Hematopoietic multipotent progenitor cell treated with erythropoietin and hydrocortisone succinate and interleukin-3 and kit ligand, for 8 days (in vitro differentiated cells): ENCODE results near the gene VEZF1.

ENCODE experiments used
- DNase-seq: peaks from one replicate; pipeline ENCODE4 v3.0.0-alpha.2; 2015

The VEZF1 gene

GRCh38 chr17:57947369-57947768 lies 40.7 kb downstream of the VEZF1 start:
- DNase-seq: no peak

GRCh38 chr17:57946798-57947358 lies 41.2 kb downstream of the VEZF1 start:
- peak; percentile 39 for DNase-seq

- no peak for DNase-seq
Measured at GRCh38 chr17:57945996-57946797, 41.9 kb downstream of the VEZF1 start.

- DNase-seq: no peak
Measured at GRCh38 chr17:57944908-57945307, 43.1 kb downstream of the VEZF1 start.

- no peak for DNase-seq
Measured at GRCh38 chr17:57943645-57944044, 44.4 kb downstream of the VEZF1 start.

GRCh38 chr17:57943140-57943539 lies 44.9 kb downstream of the VEZF1 start:
- no peak for DNase-seq

- DNase-seq: no peak
Measured at GRCh38 chr17:57941384-57942370, 46.4 kb downstream of the VEZF1 start.

- no peak for DNase-seq
Measured at GRCh38 chr17:57940653-57941329, 47.3 kb downstream of the VEZF1 start.

- DNase-seq: no peak
Measured at GRCh38 chr17:57940231-57940630, 47.8 kb downstream of the VEZF1 start.

- DNase-seq: no peak
Measured at GRCh38 chr17:57939797-57940196, 48.3 kb downstream of the VEZF1 start.

GRCh38 chr17:57938061-57938502 lies 50.0 kb downstream of the VEZF1 start:
- DNase-seq: no peak

- DNase-seq: no peak
Measured at GRCh38 chr17:57937492-57937891, 50.6 kb downstream of the VEZF1 start.

GRCh38 chr17:57935833-57936807 lies 51.9 kb downstream of the VEZF1 start:
- no peak for DNase-seq

- no peak for DNase-seq
Measured at GRCh38 chr17:57931488-57932137, 56.4 kb downstream of the VEZF1 start.

GRCh38 chr17:57930239-57930638 lies 57.8 kb downstream of the VEZF1 start:
- DNase-seq: no peak

- no peak for DNase-seq
Measured at GRCh38 chr17:57929386-57929785, 58.7 kb downstream of the VEZF1 start.

- peak; percentile 93 for DNase-seq
Measured at GRCh38 chr17:57928928-57929327, 59.1 kb downstream of the VEZF1 start.

GRCh38 chr17:57927048-57927723 lies 60.9 kb downstream of the VEZF1 start:
- DNase-seq: no peak

GRCh38 chr17:57926723-57927047 lies 61.4 kb downstream of the VEZF1 start:
- no peak for DNase-seq

GRCh38 chr17:57925361-57925990 lies 62.6 kb downstream of the VEZF1 start:
- DNase-seq: no peak
